ENCODE data around the gene RGS19.

DNA sequence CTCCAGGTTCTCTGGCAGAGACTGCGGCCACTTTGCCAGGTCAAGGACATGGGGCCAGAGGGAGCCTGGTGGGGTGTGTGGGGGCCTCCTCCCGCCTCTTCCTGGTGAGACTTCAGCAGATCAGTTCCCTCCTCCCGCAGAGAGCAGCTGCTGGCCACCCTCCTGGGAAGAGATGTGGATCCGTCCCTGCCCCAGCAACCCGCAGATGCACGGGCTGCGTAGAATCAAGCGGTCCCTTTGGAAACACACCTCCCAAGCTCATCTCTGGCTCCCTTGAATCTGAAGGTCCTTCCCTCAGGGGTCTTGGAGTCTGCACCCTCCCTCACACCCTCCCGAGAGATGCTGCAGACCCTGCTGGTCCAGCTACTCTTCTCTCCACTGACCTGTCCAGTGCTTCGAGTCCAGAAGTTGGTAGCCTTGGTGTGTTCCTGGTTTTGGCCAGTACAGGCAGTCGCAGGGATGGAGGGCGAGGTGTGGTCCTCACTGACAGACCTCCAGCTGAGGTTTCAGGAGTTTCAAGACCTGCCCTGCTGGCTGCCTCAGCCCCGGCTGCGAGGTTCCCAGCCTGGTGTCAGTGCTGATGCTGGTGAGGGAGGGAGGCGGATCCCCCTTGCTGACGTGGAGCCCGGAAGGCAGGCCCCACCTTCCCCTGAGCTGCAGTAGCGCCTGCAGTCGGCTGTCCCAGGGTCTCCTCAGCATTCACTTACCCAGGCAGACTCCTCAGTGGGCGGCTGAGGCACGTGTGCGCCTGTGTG is 27.8 kb upstream of the RGS19 start, which contains the start of gene NPBWR2:
- TF ChIP-seq, protein P1, sequence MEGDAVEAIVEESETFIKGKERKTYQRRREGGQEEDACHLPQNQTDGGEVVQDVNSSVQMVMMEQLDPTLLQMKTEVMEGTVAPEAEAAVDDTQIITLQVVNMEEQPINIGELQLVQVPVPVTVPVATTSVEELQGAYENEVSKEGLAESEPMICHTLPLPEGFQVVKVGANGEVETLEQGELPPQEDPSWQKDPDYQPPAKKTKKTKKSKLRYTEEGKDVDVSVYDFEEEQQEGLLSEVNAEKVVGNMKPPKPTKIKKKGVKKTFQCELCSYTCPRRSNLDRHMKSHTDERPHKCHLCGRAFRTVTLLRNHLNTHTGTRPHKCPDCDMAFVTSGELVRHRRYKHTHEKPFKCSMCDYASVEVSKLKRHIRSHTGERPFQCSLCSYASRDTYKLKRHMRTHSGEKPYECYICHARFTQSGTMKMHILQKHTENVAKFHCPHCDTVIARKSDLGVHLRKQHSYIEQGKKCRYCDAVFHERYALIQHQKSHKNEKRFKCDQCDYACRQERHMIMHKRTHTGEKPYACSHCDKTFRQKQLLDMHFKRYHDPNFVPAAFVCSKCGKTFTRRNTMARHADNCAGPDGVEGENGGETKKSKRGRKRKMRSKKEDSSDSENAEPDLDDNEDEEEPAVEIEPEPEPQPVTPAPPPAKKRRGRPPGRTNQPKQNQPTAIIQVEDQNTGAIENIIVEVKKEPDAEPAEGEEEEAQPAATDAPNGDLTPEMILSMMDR (IDR thresholded peaks at IDR 0.05; ENCODE audit: control extremely low read depth in 1 of 3, insufficient read depth in 1 of 3, low read depth in 1 of 3, low read length in 3 of 3): no peak
- no peak for TF ChIP-seq POLR2A (IDR thresholded peaks at IDR 0.05; ENCODE audit: control extremely low read depth in 1 of 2, low read depth in 2 of 2, low read length in 2 of 2)
